Left lung (tissue), 10 donors: ENCODE measurements around the gene TAL1. TPM values are rescaled to one million over a fixed set of nuclear protein-coding genes. Genes with fewer than 3 reads are reported as not detected.

Experiments
- ATAC-seq: fragments of 200-7000 bp; cut with Tn5 transposase; one replicate; pipeline ENCODE4 v1.9.1; 2020; ENCODE audit warnings: moderate library complexity
- DNase-seq, 4 donors: peaks; one replicate each; pipeline ENCODE4 v3.0.0-alpha.2; 2013 to 2020
- H3K27ac ChIP-seq, 2 donors: fragments of 200-600 bp; sonication (generic) in 1 of 2; one replicate each; pipeline versions ENCODE4 v1.5.0 to v1.8.0; 2020 to 2021
- H3K27me3 ChIP-seq, 2 donors: fragments of 200-600 bp; sonication (generic) in 1 of 2; one replicate each; pipeline versions ENCODE4 v1.5.0 to v1.8.0; 2020 to 2021
- H3K36me3 ChIP-seq, 2 donors: fragments of 200-600 bp; sonication (generic) in 1 of 2; one replicate each; pipeline versions ENCODE4 v1.5.0 to v1.8.0; 2020 to 2021
- H3K4me1 ChIP-seq, 2 donors: fragments of 200-600 bp; one replicate each; pipeline ENCODE4 v1.8.0; 2021
- H3K4me3 ChIP-seq, 2 donors: fragments of 200-600 bp; sonication (generic) in 1 of 2; one replicate each; pipeline versions ENCODE4 v1.5.0 to v1.8.0; 2020 to 2021; ENCODE audit warnings: mild to moderate bottlenecking in 1 of 2
- H3K9me3 ChIP-seq, 2 donors: fragments of 200-600 bp; sonication (generic) in 1 of 2; one replicate each; pipeline versions ENCODE4 v1.5.0 to v1.8.0; 2020 to 2021
- intact Hi-C, 2 donors: fragments of 100-400 bp; cut with DNase I; formaldehyde crosslinking; loops; one replicate each; pipeline versions ENCODE4 v1.11.2 to v1.14.2; 2022
- polyA plus RNA-seq, 6 donors: library from polyadenylated mRNA; unstranded; fragments of 120-200 nt; gene quantifications; one replicate each; pipeline ENCODE4 v1.2.1, GENCODE V29; 2013; ENCODE audit not compliant: insufficient read length in 6 of 6
- total RNA-seq, 2 donors: library from RNA; stranded (reverse); fragmentation: NEBNext Ultra II Directional; extraction: Animal tissue kit (Norgen Biotek cat#: 25700); gene quantifications; one replicate each; pipeline ENCODE4 v1.2.1, GENCODE V29; 2021
- TF ChIP-seq, protein P1 (sequence below), 2 donors: fragments of 200-600 bp; sonication (generic) in 1 of 2; IDR thresholded peaks; one replicate each; pipeline versions ENCODE4 v1.5.0 to v1.8.0; 2021; ENCODE audit warnings: antibody characterized with exemption in 2 of 2
- donor health status: DM: no; HTN: yes; CAD: no.
- donor health status: DM: no; HTN: no; CAD: no.

TAL1 gene
- total and polyA plus RNA-seq, 8 donors, result 8.4 to 13.3 (median 9.5) TPM

DNA sequence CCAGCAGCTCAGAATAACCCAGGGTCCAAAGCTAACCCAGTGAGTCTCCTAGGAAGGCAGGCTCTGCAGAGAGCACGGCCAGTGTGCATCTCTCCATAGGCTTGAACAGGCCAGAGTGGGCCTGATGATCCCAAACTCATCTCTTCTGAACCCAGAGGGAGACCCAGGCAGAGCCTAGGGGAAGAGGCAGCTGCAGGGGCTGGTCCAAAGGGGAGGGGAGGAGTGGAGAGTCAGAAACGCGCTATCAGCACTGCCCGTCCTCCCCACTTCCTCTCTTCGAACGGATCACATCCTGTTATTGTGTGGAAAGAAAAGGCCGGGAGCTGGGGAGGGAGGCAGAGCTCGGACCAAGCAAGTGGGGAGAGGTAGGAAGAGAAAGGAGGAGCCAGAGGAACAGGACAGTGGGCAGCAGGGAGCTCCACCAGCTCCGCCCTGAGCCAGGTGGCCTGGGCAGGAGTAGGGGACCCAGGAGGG lies 20.2 kb downstream of the TAL1 start:
- Histone ChIP-seq H3K36me3 (no peaks in the 10 kb centered on the region), H3K27me3 (peaks cover 0 to 9% of the 10 kb centered on the region in 2 donors), H3K4me1 (peaks cover 0 to 12% of the 10 kb centered on the region in 2 donors), H3K9me3 (no peaks in the 10 kb centered on the region), H3K27ac (peak overlapping the region; percentile 53 to 68), H3K4me3 (no peak overlapping the region)
- DNase-seq (peak in 1 of 4 donors; percentile 55), ATAC-seq (peak; percentile 72)
- TF ChIP-seq, protein P1, sequence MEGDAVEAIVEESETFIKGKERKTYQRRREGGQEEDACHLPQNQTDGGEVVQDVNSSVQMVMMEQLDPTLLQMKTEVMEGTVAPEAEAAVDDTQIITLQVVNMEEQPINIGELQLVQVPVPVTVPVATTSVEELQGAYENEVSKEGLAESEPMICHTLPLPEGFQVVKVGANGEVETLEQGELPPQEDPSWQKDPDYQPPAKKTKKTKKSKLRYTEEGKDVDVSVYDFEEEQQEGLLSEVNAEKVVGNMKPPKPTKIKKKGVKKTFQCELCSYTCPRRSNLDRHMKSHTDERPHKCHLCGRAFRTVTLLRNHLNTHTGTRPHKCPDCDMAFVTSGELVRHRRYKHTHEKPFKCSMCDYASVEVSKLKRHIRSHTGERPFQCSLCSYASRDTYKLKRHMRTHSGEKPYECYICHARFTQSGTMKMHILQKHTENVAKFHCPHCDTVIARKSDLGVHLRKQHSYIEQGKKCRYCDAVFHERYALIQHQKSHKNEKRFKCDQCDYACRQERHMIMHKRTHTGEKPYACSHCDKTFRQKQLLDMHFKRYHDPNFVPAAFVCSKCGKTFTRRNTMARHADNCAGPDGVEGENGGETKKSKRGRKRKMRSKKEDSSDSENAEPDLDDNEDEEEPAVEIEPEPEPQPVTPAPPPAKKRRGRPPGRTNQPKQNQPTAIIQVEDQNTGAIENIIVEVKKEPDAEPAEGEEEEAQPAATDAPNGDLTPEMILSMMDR (IDR thresholded peaks at IDR 0.05), result no peak
- intact Hi-C loops, result no loop called here

- TF ChIP-seq, protein P1 (IDR thresholded peaks at IDR 0.05), result no peak
- intact Hi-C loops, result no loop called here
- DNase-seq, result no peak
- Histone ChIP-seq H3K27ac (no peak overlapping the region), H3K27me3 (peaks cover 0 to 9% of the 10 kb centered on the region in 2 donors), H3K9me3 (no peaks in the 10 kb centered on the region), H3K4me1 (peaks cover 0 to 12% of the 10 kb centered on the region in 2 donors), H3K4me3 (no peak overlapping the region), H3K36me3 (no peaks in the 10 kb centered on the region)
- ATAC-seq, result no peak
Measured at GRCh38 chr1:47210666-47211065, 21.4 kb downstream of the TAL1 start.

DNA sequence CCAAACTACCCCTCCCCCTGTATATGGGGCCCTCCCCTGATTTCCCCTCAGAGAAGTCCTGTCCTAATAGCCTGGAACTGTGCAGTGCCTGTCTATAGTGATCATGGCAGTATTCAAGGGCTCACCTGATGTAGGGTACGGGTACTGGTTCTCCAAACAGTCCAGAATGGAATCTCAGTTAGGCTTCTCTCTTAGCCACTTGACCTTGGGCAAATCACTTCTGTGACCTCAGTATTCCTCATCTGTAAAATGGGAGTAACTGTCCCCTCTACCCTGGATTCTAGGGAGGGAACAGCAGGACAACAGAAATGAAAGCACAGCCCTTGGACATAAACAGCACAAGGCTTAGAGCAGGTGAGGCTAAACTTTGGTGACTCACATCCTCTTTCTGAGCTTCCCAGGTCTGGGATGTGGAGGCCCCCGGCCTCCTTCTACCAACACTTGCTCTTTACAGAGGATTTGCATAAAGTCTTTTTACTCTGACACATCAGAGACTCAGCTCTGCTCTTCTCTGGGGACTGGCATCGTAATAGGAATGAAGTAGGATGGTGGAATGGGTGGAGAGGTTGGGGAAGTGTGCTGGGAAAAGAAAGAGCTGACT lies 22.2 kb downstream of the TAL1 start:
- no peak overlapping the region for H3K4me3 ChIP-seq
- DNase-seq (no peak), ATAC-seq (no peak)
- TF ChIP-seq, protein P1 (IDR thresholded peaks at IDR 0.05), result no peak
- no peaks in the 10 kb centered on the region for H3K36me3 ChIP-seq
- intact Hi-C loops, result no loop called here
- no peaks in the 10 kb centered on the region for H3K9me3 ChIP-seq
- H3K27me3 ChIP-seq, result peaks cover 0 to 9% of the 10 kb centered on the region in 2 donors
- peaks cover 0 to 12% of the 10 kb centered on the region in 2 donors for H3K4me1 ChIP-seq
- H3K27ac ChIP-seq, result no peak overlapping the region

DNA sequence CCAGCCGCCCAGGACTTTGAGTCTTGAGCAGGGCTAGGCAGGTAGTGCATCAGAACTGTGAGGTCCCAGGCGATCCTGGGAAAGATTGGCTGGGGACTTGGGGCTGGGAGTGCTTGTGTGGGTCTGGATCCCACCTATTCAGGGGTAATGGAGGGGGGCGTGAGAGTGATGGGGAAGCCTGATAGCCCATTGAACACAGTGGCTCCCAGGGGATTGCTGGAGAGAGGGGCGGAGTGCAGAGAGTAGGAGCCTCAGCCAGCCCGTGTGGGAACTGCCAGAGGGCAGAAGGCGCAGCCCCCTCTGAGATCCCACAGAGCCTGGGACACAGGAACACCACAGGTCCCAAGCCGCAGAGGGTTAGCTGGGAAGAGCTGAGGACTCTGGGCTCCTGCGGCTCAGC lies 22.9 kb downstream of the TAL1 start:
- Histone ChIP-seq H3K27ac (no peak overlapping the region), H3K27me3 (peaks cover 0 to 9% of the 10 kb centered on the region in 2 donors), H3K4me3 (no peak overlapping the region), H3K9me3 (no peaks in the 10 kb centered on the region), H3K36me3 (no peaks in the 10 kb centered on the region), H3K4me1 (peaks cover 0 to 12% of the 10 kb centered on the region in 2 donors)
- DNase-seq (no peak), ATAC-seq (no peak)
- intact Hi-C loops, result no loop called here
- TF ChIP-seq, protein P1 (IDR thresholded peaks at IDR 0.05), result no peak

GRCh38 chr1:47208374-47208850 lies 23.6 kb downstream of the TAL1 start:
- intact Hi-C loops, result no loop called here
- DNase-seq, result no peak
- no peaks in the 10 kb centered on the region for H3K36me3 ChIP-seq
- peaks cover 0 to 9% of the 10 kb centered on the region in 2 donors for H3K27me3 ChIP-seq
- no peak overlapping the region for H3K4me3 ChIP-seq
- peaks cover 0 to 12% of the 10 kb centered on the region in 2 donors for H3K4me1 ChIP-seq
- H3K27ac ChIP-seq, result no peak overlapping the region
- H3K9me3 ChIP-seq, result no peaks in the 10 kb centered on the region
- no peak for ATAC-seq
- TF ChIP-seq, protein P1 (IDR thresholded peaks at IDR 0.05), result no peak
